ENCODE data around the gene CERS1.

- TF ChIP-seq ISL1 (CRISPR knock-in tag; IDR thresholded peaks at IDR 0.05) = no peak
- TF ChIP-seq CREB5 (CRISPR knock-in tag; IDR thresholded peaks at IDR 0.05; ENCODE audit: low read depth) = no peak
- no peak for TF ChIP-seq OSR1 (CRISPR knock-in tag; IDR thresholded peaks at IDR 0.05)
- TF ChIP-seq ARNTL (CRISPR knock-in tag; IDR thresholded peaks at IDR 0.05; ENCODE audit: borderline replicate concordance, low read depth) = no peak
Measured at GRCh38 chr19:18883526-18884304, 12.2 kb downstream of the CERS1 start.
